ES-I3 (cell line): ENCODE data around the gene ARL11.

Source experiments
- H3K36me3 ChIP-seq: 2 replicates; pipeline ENCODE4 v1.6.1; 2013; ENCODE audit warnings: mild to moderate bottlenecking, low read length, control low read depth, moderate library complexity; ENCODE audit not compliant: insufficient read depth
- H3K4me1 ChIP-seq: 2 replicates; pipeline ENCODE4 v1.6.1; 2013; ENCODE audit warnings: mild to moderate bottlenecking, control low read depth, low read length; ENCODE audit not compliant: insufficient read depth
- H3K9ac ChIP-seq: 2 replicates; pipeline ENCODE4 v1.6.1; 2013; ENCODE audit warnings: low read depth, mild to moderate bottlenecking, low read length, moderate library complexity
- H3K9me3 ChIP-seq: 2 replicates; pipeline ENCODE4 v1.6.1; 2013; ENCODE audit warnings: mild to moderate bottlenecking, low read length, moderate library complexity; ENCODE audit not compliant: control insufficient read depth, insufficient read depth

The ARL11 gene

DNA sequence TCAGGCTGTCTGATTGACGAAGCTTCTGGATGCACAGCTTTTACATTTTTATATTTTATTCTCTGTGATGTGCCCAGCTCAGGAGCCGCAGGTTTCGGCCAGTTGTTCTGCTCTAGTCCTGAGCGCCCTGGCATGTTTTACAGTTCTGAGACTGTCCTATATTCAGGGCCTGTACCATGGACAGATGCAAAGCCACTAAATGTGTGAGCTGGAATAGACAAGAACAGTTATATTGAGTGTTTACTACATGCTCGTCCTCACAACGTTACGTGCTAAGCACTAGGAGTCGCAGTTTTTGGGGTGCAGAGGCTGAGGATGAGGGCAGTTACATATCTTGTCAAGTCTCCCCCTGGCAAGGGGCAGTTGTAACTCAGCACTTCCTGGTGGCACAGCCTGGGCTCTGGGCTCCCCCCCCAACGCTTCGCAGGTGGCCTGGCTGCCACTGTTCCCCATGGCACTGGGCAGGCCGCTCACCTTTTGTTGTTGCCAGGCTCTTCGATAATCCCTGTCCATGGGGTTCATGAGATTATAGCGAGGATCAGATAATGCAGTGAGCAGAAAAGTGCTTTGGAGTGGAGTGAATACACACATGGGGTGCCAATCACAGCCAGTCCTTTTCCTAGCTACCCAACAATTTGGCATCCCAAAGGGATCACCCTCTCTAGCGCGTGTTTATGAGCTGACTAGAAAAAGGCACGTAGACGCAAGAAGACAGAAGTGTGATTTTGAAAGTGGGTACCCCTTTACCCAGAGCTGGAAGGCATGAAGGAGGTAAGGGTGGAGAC lies 23.5 kb downstream of the ARL11 start:
- no peaks in the 10 kb centered on the region for H3K9me3 ChIP-seq
- H3K36me3 ChIP-seq: no peaks in the 10 kb centered on the region
- no peak overlapping the region for H3K9ac ChIP-seq

DNA sequence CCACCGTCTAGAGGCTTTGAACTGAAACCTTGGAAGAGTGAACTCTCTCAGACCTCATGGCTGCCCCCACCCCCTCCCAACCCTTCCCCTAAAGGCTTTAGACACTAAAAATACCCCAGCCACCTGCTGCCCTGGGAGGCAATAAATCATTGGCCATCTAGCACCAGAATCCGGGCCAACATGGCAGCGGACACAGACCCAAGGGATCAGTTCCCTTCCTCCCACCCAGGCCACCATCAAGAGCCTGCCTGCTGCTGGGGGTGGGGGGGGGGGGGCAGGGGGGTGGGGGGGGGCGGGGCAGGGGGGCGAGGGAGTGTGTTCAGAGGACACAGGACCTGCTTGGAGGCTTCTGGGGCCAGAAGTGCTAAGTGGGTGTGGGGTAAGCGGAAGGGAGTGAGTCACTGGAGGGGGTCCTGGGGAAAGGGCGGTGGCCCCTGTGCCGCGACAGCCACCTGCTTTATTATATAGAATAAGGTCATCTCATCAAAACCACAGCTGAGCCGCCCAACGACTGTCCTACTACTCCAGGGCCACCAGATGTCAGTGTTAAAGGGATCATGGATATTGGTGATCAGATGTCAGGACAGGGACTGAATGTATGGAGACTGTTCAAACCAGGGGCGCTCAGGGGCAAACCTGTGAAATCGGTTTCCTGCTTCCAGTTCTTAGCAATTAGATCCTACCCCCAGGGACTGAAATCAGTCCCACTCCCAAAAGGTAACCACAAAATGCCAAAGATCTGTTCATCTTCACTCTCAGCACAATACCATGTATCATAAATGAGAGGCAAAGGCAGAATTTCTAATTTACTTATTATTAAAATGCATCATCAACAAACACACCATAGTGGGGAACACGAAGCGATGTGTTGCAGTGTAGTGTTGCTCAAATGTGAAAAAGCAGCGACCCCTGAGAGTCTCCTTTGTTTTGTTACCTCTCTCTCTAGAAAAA lies 24.3 kb downstream of the ARL11 start:
- H3K9ac ChIP-seq: no peak overlapping the region
- H3K36me3 ChIP-seq: no peaks in the 10 kb centered on the region
- no peaks in the 10 kb centered on the region for H3K9me3 ChIP-seq
- no peaks in the 10 kb centered on the region for H3K4me1 ChIP-seq

More for the DNA sequence above, 23.5 kb downstream of the ARL11 start:
- no peaks in the 10 kb centered on the region for H3K4me1 ChIP-seq

DNA sequence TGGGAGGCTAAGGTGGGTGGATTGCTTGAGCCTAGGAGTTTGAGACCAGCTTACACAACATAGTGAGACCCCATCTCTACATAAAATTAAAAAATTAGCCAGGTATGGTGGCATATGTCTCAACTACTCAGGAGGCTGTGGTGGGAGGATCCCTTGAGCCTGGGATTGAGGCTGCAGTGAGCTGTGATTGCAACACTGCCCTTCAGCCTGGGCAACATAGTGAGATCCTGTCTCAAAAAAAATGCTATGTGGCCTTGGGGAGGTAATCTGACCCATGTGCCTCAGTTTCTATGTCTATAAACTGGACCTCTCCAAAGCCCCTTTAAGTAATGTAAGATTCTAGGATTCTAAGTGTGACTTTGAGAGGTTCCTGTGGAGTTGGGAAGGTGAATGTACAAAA lies 25.2 kb downstream of the ARL11 start:
- Histone ChIP-seq H3K4me1 (no peaks in the 10 kb centered on the region), H3K9me3 (no peaks in the 10 kb centered on the region), H3K36me3 (no peaks in the 10 kb centered on the region; the same call in 1 of the 2 replicates), H3K9ac (no peak overlapping the region)

DNA sequence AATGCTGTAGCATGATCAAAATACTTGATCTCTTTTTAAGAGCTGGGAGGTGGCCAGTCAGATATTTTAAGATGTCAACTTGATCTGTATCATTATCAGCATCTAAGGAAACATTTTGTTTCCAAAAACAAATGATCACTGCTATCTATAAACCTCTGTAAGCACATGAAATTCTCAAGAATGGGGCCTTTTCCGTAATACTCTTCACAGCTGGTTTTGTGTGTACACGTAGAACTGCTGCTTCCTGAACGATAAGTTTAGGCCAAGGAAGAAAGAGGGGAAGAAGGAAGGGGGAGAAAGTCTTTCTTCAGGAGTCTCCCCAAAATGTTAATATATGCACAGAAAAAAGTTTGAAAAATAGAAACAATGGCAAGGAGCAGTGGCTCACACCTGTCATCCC lies 25.7 kb downstream of the ARL11 start:
- Histone ChIP-seq H3K36me3 (no peaks in the 10 kb centered on the region; the same call in 1 of the 2 replicates), H3K9ac (no peak overlapping the region), H3K9me3 (no peaks in the 10 kb centered on the region), H3K4me1 (no peaks in the 10 kb centered on the region)

DNA sequence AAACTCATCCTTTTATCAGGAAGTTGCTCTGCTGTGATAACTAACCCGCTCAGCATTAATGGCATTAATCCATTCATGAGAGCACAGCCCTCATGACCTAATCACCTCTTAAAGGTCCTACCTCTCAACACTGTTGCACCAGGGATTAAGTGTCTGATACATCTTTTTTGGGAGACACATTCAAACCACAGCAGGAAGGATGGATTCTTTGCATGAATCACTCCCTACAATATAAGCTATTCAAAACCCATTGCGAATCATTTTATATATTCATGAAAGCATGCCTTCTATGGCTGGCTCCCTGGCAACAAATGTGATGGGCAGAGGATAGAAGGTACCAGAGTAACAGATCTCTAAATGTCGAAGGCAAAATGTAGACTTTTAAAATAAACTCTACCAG lies 27.6 kb downstream of the ARL11 start:
- H3K36me3 ChIP-seq: no peaks in the 10 kb centered on the region; the same call in 1 of the 2 replicates
- H3K4me1 ChIP-seq: no peaks in the 10 kb centered on the region

DNA sequence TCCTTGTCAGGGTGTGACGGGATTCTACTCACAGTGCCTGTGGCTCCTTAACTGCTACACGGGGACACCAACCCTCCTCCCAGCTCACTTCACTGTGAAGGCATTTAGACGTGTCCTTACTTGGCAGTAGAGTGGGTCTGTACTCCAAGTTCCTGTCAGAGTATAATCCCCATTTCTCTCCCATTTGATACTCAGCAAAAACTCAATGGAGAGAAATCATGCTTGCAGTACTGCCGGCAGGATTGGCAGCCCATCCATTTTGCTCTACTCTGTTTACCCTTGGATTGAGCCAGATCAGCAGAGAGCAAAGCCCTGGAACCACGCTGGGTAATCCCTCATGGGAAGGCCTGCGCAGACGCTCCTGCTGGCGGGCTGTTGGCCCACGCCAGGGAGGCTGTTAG lies 28.9 kb downstream of the ARL11 start:
- Histone ChIP-seq H3K9ac (no peak overlapping the region), H3K36me3 (no peaks in the 10 kb centered on the region; the same call in 1 of the 2 replicates), H3K4me1 (no peaks in the 10 kb centered on the region), H3K9me3 (no peaks in the 10 kb centered on the region)

More for the DNA sequence above, 27.6 kb downstream of the ARL11 start:
- Histone ChIP-seq H3K9ac (no peak overlapping the region), H3K9me3 (no peaks in the 10 kb centered on the region)

DNA sequence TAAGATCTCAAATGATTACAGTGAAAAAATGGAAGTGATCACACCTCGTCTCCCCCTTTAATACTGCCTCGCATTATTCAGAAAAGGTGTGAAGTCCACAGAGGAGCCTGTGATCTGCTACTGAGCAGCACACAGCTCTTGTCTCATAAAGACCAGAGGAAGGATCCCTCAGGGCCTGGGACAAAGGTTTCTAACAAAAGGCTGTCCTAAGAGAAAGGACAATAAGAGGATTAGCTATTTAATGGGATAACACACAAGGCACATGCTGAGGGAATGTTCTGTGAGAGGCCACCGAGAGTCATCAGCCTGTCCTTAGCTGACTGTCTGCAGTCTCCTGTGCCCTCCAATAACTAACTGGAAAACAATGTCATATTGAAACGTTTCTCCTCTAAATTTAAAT lies 36.3 kb downstream of the ARL11 start:
- H3K9me3 ChIP-seq: no peaks in the 10 kb centered on the region
- H3K9ac ChIP-seq: no peak overlapping the region
- H3K4me1 ChIP-seq: no peaks in the 10 kb centered on the region
- H3K36me3 ChIP-seq: no peaks in the 10 kb centered on the region; the same call in 1 of the 2 replicates

DNA sequence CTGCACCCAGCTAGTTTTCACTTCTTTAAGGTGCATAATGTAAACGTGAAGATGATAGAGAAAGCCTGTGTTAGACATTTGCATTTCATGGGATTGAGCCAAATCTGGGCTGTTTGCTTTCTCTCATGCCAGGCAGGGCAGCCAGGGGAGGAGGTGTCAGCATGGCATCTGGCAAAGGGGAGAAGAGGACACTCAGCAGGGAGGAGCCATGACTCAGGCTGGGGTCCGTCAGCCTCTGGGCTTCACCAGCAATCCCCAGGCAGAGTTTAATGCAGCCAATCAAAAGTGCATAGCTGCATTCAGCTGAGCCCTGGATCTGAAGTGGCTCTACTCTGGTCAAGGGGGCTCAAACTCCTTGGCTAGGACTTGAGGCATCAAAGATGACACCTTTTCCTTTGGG lies 39.5 kb downstream of the ARL11 start:
- Histone ChIP-seq H3K9me3 (no peaks in the 10 kb centered on the region), H3K4me1 (no peaks in the 10 kb centered on the region), H3K9ac (no peak overlapping the region), H3K36me3 (no peaks in the 10 kb centered on the region; the same call in 1 of the 2 replicates)

DNA sequence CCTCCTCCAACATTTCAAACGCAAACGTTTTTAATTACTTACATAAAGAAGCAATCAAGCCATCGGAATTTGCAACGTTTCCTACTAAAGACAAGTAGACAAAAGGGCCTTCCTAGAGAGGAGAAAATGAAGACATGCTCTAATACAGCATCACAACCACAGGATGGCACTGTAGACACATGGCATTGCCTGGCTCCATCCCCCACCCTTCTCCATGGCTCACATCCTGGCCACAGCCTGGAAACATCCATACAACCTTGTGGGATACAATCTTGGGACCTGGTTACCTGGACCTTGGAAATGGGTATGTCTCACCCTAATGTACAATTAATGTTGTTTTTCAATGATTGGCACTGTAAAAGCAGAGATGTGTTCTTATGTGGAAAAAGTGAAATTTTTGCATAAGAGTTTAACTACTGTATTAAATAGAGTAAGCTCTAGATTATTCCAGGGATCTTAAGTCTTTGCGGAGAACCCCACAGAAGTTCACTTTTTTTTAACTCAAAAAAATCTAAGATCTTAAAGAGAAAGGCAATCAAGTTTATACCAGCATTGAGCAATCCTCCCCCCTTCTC lies 41.5 kb downstream of the ARL11 start:
- no peaks in the 10 kb centered on the region for H3K9me3 ChIP-seq
- no peaks in the 10 kb centered on the region; the same call in 1 of the 2 replicates for H3K36me3 ChIP-seq

DNA sequence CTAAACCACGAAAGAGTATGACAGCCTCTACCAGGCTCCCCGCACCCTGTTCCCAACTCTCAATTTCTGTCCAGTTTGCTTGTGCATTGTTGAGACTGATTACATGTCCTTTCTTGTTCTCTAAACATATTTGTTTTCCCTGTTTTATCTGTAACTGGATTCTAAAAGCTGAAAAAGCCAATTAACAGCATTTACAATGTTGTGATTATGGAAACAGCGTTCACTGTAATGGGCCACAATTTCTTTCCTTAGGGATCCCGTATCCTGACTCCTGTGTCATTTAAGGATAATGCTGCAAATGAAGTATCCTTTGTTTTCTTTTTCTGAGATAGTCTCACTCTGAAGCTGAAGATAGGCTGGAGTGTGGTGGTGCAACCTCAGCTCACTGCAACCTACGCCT lies 42.5 kb downstream of the ARL11 start:
- Histone ChIP-seq H3K9ac (no peak overlapping the region), H3K4me1 (no peaks in the 10 kb centered on the region)

More for the DNA sequence above, 41.5 kb downstream of the ARL11 start:
- Histone ChIP-seq H3K4me1 (no peaks in the 10 kb centered on the region), H3K9ac (no peak overlapping the region)

DNA sequence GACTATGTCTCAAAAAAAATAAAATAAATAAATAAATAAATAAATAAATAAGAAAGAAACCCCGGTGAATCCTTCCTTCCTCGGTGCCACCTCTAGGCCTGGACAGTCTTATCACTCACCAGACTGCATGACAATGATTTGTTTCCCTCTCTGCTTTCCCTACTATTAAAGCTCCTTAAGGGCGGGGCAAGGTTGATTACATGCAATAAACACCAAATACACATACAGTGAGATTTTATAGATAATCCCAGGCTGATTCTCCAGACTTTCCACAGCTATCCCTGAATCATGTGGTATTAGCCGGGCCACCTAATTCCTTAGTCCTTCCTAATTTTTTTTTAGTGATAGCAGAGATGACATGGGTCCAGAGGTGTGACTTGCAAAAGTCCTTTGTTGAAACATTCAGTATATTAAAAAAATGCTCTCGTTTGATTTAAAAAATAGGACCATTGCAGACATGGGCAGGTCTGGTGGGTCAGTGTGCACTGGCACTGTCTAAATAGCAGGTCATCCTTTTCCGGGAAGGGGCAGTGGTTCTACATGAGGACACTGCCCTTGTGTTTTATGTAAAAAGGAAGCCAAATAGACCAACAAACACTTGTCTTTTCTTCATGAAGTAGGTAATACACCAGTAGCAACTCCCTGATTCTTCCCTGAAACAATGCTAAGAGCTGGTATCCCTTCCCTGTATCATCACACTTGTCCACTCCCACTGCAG lies 48.4 kb downstream of the ARL11 start:
- peaks cover 5% of the 10 kb centered on the region; the same call in 1 of the 2 replicates for H3K9me3 ChIP-seq
- H3K9ac ChIP-seq: no peak overlapping the region
- H3K4me1 ChIP-seq: no peaks in the 10 kb centered on the region
- H3K36me3 ChIP-seq: no peaks in the 10 kb centered on the region; the same call in 1 of the 2 replicates

More for the DNA sequence above, 42.5 kb downstream of the ARL11 start:
- no peaks in the 10 kb centered on the region; the same call in 1 of the 2 replicates for H3K36me3 ChIP-seq
- no peaks in the 10 kb centered on the region for H3K9me3 ChIP-seq

DNA sequence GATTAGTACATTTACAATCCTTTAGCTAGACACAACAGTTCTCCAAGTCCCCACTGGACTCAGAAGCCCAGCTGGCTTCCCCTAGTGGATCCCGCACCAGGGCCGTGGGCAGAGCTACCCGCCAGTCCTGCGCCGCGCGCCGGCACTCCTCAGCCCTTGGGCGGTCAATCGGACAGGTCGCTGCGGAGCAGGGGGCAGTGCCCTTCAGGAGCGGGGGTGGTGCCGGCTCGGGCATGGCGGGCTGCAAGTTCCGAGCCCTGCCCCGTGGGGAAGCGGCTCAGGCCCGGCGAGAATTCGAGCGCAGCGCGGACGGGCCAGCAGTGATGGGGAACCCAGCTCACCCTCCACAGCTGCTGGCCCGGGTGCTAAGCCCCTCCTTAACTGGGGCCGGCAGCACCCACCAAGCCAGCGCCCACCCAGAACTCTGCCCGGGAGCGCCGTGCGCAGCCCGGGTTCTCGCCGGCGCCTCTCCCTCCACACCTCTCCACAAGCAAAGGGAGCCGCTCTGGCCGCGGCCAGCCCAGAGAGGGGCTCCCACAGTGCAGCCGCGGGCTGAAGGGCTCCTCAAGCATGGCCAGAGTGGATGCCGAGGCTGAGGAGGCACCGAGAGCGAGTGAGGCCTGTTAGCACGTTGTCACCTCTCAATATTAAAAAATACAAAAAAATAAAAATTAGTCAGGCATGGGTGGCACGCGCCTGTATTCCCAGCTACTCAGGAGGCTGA lies 50.0 kb downstream of the ARL11 start:
- H3K4me1 ChIP-seq: no peaks in the 10 kb centered on the region
- H3K9ac ChIP-seq: no peak overlapping the region
- no peaks in the 10 kb centered on the region for H3K36me3 ChIP-seq
- H3K9me3 ChIP-seq: peaks cover 5% of the 10 kb centered on the region; the same call in 1 of the 2 replicates

DNA sequence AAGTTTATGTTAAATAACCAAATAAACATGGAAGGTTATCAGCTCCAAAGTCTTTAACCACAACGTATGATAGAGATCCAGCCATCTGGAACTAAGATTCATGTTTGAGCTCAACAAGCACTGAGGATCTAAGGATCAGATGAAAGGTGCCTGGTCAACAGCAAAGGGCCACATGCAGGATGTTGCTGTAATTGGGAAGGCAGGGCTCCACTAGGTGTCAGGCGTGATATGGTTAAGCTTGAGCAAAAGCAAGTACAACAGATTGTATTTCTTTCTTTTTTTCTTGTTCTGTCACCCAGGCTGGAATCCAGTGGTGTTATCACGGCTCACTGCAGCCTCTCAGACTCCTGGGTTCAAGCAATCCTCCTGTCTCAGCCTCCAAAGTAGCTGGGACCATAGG lies 50.9 kb downstream of the ARL11 start:
- Histone ChIP-seq H3K36me3 (no peaks in the 10 kb centered on the region), H3K9me3 (peaks cover 5% of the 10 kb centered on the region; the same call in 1 of the 2 replicates), H3K9ac (no peak overlapping the region), H3K4me1 (no peaks in the 10 kb centered on the region)
